ENCODE data around the gene LYZ. TPM values are rescaled to one million over a fixed set of nuclear protein-coding genes. Genes with fewer than 3 reads are reported as not detected.
A peak's percentile ranks its signal among the peaks of the same experiment; 100 is the strongest.

Gene LYZ
- total and polyA plus RNA-seq, 11 donors: 2.4 to 316 (median 13.8) TPM

DNA sequence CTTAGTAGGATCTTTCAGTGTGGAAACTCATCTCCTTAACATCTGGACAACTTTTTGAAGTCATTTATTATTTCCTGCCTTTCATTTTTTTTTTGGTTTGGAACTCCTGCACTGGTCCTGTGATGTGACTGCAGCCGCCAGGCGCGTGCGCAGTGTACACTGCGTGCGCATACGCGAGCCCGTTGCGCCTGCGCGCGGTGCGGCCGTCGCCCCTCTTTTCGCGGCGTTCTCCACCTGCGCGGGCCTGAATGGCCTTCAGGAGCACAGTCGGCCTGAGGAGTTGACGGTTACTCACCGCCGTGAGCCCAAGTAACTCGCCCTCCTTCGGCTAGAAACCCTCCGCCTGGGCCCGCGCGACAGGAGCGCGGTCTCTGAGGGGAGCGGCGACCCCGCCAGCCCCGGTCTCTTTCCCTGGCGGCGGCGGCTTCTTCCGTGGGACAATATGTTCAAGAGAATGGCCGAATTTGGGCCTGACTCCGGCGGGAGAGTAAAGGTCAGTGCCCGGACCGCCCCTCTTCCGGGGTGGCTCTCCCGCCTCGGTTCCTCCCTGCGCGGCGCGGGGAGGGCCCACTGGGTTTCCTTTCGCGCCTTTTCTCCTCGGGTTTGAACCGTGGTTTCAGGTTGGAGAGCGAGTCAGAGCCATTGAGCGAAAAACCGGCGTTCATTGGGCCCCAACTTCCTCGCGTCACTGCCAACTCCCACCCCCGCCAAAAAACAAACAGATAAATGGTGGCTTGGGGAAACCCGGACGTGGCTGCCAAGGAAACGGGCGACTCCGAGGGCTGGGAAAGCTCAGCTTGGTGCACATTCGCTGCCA lies 11.6 kb downstream of the LYZ start, which contains the start of gene YEATS4:
YEATS4 (plus strand) TSS at position 213 of the 817 bp plus-strand sequence; CDS start at position 443, 230 bp downstream.
- intact Hi-C loops (cut with DNase I): loop anchor here in 6 of 10 donors (1.0 to 10.0 kb wide), 10 partner anchors 113 to 672 kb away; partner anchors contain the start of genes CCT2 (in 1 of the 6), FRS2 (in 1 of the 6) and NUP107 (in 1 of the 6)
- WGBS, 4 donors: 0 to 1% (median 0%) methylated on average over 44 to 70 of the region's 70 CpGs
- Histone ChIP-seq H3K27me3 (no peaks in the 10 kb centered on the region), H3K4me1 (peaks cover 0 to 25% (median 9%) of the 10 kb centered on the region in 12 donors), H3K36me3 (peaks cover 0 to 24% (median 10%) of the 10 kb centered on the region in 9 donors), H3K9me3 (no peaks in the 10 kb centered on the region), H3K27ac (peak within 1 kb of the TSS; percentile 83 to 99 (median 92)), H3K4me3 (peak within 1 kb of the TSS; percentile 52 to 93 (median 80))
- ATAC-seq (peak; percentile 96 to 98 (median 98)), DNase-seq (peak; percentile 82 to 92 (median 86))
- no peak for TF ChIP-seq POLR2A (IDR thresholded peaks at IDR 0.05)
- TF ChIP-seq, protein P1, sequence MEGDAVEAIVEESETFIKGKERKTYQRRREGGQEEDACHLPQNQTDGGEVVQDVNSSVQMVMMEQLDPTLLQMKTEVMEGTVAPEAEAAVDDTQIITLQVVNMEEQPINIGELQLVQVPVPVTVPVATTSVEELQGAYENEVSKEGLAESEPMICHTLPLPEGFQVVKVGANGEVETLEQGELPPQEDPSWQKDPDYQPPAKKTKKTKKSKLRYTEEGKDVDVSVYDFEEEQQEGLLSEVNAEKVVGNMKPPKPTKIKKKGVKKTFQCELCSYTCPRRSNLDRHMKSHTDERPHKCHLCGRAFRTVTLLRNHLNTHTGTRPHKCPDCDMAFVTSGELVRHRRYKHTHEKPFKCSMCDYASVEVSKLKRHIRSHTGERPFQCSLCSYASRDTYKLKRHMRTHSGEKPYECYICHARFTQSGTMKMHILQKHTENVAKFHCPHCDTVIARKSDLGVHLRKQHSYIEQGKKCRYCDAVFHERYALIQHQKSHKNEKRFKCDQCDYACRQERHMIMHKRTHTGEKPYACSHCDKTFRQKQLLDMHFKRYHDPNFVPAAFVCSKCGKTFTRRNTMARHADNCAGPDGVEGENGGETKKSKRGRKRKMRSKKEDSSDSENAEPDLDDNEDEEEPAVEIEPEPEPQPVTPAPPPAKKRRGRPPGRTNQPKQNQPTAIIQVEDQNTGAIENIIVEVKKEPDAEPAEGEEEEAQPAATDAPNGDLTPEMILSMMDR (IDR thresholded peaks at IDR 0.05): no peak

- H3K27ac ChIP-seq: peak overlapping the region in 10 of 12 donors; percentile 86 to 99 (median 94)
These were observed 12.1 kb downstream of the LYZ start for GRCh38 chr12:69360348-69360672.

GRCh38 chr12:69366796-69367195 lies 18.6 kb downstream of the LYZ start:
- Histone ChIP-seq H3K27ac (no peak overlapping the region), H3K4me1 (no peaks in the 10 kb centered on the region), H3K4me3 (no peak overlapping the region), H3K27me3 (no peaks in the 10 kb centered on the region), H3K36me3 (peaks cover 3 to 87% (median 66%) of the 10 kb centered on the region in 9 donors), H3K9me3 (no peaks in the 10 kb centered on the region)
- ATAC-seq: no peak
- no peak for DNase-seq
- TF ChIP-seq POLR2A (IDR thresholded peaks at IDR 0.05): no peak
- TF ChIP-seq, protein P1 (IDR thresholded peaks at IDR 0.05): no peak
- WGBS, 4 donors: 97 to 98% (median 98%) methylated on average over 5 of the region's 5 CpGs
- intact Hi-C loops (cut with DNase I): loop anchor here in 1 of 10 donors (10.0 kb wide), 1 partner anchor 208 kb away; no protein-coding TSS in a partner anchor

More at GRCh38 chr12:69360348-69360672, 12.1 kb downstream of the LYZ start:
- peaks cover 0 to 27% (median 12%) of the 10 kb centered on the region in 9 donors for H3K36me3 ChIP-seq
- no peaks in the 10 kb centered on the region for H3K9me3 ChIP-seq
- peaks cover 0 to 25% (median 9%) of the 10 kb centered on the region in 12 donors for H3K4me1 ChIP-seq
- TF ChIP-seq, protein P1 (IDR thresholded peaks at IDR 0.05): no peak
- no peak for TF ChIP-seq POLR2A (IDR thresholded peaks at IDR 0.05)
- H3K27me3 ChIP-seq: no peaks in the 10 kb centered on the region
- WGBS, 4 donors: 9 to 13% (median 11%) methylated on average over 9 to 10 of the region's 10 CpGs
- no peak for DNase-seq
- H3K4me3 ChIP-seq: peak overlapping the region; percentile 52 to 93 (median 80)
- intact Hi-C loops (cut with DNase I): loop anchor here in 1 of 10 donors (10.0 kb wide), 1 partner anchor 214 kb away; no protein-coding TSS in a partner anchor
- ATAC-seq: no peak

DNA sequence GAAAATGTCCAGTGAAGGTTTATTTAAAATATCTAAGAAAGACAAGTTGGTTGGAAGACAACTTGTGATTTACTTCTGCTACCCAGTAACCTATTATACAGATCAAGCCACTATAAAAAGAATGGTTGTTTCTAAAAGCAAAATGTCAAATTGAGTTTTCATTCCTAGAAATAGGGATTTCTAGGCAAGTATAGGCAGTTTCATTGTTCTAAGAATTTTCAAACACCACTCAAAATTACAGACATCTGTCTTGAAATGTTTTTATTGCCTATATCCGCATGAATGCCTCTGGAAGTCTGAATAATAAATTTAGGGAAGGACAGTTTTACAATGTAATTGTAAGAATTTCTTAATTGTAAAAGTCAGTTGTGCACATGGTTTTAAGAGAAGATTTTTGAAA lies 20.0 kb downstream of the LYZ start:
- TF ChIP-seq, protein P1 (IDR thresholded peaks at IDR 0.05): no peak
- no peak for TF ChIP-seq POLR2A (IDR thresholded peaks at IDR 0.05)
- ATAC-seq (no peak), DNase-seq (no peak)
- 90 to 98% (median 96%) methylated on average over 1 of the region's 1 CpG for WGBS, 4 donors
- Histone ChIP-seq H3K4me1 (no peaks in the 10 kb centered on the region), H3K9me3 (no peaks in the 10 kb centered on the region), H3K4me3 (no peak overlapping the region), H3K36me3 (peaks cover 3 to 93% (median 75%) of the 10 kb centered on the region in 9 donors), H3K27me3 (no peaks in the 10 kb centered on the region), H3K27ac (no peak overlapping the region)
- intact Hi-C loops (cut with DNase I): loop anchor here in 1 of 10 donors (10.0 kb wide), 1 partner anchor 207 kb away; no protein-coding TSS in a partner anchor

Data from heart left ventricle (tissue), 16 donors.